ENCODE results near the gene FSTL4.
A peak's percentile ranks its signal among the peaks of the same experiment; 100 is the strongest.

The FSTL4 gene

GRCh38 chr5:133360693-133361472 is 251.5 kb downstream of the FSTL4 start:
- no peak for DNase-seq

- no peak for DNase-seq
These were observed 252.5 kb downstream of the FSTL4 start for GRCh38 chr5:133359861-133360260.

DNA sequence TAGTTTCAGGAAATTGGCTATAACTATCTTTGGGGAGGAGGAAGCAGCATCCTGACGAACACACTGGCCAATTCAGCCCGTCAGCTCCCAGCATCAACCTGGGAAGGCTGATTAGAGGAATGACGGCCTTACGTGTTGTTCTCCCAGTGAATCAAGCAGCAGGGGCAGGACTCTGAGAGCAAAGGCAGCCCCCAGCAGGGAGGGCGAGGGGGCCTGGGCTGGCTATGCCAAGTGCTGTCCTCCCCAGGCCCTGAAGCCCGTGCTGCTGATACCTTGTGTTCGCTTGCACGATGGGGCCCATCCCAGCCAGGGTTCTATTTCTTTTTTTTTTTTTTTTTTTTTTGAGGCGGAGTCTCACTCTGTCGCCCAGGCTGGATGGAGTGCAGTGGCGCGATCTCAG is 254.1 kb downstream of the FSTL4 start:
- DNase-seq, result no peak

DNA sequence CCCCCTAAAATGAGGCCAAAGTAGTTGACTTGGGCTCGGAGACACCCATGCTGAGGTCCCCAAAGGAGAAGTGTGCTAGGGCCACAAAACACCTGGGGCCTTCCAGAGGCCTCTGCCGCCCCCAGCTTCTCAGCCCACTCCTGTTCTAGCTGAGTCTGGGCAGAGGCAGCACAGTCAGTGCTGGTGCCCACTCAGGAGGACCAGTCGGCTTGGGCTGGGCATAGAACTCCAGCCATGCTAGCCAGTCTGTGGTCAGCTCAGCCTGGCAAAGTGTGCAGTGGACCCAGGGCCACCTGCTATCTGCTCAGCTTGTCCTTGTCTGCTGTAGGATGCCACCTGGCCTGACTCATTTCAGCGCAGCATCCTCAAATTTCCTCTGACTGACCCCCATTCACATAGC is 254.6 kb downstream of the FSTL4 start:
- no peak for DNase-seq

- DNase-seq, result no peak
These were observed 255.3 kb downstream of the FSTL4 start for GRCh38 chr5:133356984-133357421.

- no peak for DNase-seq
These were observed 255.9 kb downstream of the FSTL4 start for GRCh38 chr5:133356396-133356983.

DNA sequence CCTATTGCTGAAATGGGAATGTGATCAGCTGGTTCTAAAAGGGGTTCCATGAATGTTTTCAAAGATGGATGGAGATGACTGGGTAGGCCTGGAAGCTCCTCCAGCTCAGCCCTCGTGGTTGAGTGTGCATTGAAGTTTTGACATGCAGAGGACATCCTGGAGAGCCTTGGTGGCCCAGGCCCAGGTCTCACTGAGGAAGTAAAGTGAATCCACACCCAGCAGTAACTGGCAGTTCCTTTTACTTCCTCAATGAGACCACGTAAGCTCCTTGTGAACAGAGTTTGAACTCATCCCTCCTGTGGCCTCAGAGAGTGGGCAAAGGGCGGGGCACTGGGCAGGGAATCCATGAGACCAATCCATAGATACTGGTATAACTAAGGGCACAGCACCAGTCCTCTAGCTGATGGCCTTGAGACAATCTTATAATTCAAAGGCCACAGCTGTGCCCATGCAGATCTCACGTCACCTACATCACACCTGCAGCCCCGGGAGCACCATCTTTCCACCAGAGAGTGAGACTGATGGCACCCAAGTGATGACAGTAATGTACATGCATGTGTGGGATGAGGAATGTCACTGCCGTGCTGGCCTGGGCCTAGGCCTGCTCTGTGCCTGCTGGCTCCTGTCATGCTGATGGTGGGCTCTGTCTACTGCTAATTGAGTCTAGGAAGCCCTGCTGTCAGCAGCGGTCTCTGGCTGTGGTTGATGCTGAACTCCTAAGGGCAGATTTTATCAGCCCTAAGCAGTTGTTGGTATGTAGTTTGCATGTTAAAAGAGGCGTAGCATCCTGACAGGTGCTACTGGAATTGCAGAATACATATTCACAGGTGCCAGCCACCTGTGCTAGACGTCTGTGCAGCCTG is 257.8 kb downstream of the FSTL4 start:
- no peak for DNase-seq

DNA sequence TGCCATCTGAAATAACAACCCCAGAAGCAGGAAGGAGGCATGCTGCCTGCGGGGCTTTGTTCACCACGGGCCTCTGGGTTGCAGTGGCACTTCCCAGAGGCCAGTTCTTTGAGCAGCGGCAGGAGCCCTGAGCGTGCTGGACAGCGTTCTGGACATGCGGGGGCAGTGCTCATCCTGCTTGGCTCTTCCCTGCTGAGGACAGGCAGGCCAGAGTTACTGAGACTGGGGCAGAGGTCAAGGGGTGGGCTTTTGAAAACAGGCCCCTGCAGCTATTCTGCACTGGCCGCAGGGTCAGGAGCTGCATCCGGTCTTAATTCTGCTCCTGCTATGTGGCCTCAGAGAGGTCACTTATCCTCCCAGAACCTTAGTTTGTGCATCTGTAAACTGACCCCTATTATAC is 258.6 kb downstream of the FSTL4 start:
- no peak for DNase-seq

DNA sequence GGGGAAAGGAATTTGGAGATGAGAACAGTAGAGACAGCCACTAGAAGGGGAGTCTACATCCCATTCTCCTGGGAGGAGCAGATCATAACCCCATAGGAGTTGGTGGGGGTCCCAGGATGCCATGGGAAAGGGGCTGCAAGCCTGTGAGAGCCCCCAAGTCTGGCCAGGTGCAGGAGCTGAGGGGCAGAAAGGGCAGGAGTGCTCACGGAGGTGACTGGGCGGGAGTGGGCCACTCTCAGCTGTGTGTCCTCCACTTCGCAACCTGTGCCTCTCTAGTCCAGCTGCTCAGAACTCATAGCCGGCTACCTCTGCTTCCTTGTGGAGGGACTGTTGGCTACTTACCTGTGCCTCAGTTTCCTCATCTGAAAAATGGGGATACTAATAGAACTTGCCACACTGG is 263.9 kb downstream of the FSTL4 start:
- DNase-seq, result peak; percentile 4

DNA sequence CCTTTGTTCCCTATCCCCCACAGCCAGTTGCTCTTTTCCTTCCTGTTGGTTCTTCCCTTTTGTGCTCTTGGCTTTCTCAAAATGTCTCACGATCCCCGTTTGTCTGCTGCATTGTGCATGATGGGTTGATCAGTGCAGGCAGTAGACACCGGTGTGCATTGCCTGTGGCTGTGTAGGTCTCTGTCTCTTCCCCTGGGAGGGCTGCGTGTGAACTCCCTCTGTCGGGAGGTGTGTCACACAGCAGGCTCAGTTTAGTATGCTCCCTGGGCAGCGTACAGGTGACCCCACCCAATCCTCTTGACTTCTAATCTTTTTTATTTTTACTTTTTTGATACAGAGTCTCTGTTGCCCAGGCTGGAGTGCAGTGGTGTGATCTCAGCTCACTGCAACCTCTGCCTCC is 265.3 kb downstream of the FSTL4 start:
- no peak for DNase-seq

DNA sequence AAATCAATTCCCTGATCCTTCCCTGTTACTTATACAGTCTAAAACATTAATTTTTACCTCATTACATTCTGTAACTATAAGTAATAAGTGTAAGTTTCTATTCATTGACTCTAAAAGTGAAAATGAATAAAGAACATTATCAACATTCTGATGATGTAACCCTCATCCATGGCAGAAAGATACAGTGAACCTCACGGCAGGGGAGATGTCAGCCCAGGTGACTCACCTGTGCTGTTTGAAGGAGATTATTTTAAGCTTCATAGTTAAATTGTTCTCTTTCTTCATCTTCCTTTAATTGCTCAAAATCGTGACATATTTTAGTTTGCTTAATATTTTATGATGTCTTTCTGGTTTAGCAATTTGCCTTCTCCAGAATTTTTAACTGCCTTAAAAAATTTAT is 268.1 kb downstream of the FSTL4 start:
- no peak for DNase-seq

GRCh38 chr5:133343196-133343595 is 269.1 kb downstream of the FSTL4 start:
- DNase-seq, result peak; percentile 5

DNA sequence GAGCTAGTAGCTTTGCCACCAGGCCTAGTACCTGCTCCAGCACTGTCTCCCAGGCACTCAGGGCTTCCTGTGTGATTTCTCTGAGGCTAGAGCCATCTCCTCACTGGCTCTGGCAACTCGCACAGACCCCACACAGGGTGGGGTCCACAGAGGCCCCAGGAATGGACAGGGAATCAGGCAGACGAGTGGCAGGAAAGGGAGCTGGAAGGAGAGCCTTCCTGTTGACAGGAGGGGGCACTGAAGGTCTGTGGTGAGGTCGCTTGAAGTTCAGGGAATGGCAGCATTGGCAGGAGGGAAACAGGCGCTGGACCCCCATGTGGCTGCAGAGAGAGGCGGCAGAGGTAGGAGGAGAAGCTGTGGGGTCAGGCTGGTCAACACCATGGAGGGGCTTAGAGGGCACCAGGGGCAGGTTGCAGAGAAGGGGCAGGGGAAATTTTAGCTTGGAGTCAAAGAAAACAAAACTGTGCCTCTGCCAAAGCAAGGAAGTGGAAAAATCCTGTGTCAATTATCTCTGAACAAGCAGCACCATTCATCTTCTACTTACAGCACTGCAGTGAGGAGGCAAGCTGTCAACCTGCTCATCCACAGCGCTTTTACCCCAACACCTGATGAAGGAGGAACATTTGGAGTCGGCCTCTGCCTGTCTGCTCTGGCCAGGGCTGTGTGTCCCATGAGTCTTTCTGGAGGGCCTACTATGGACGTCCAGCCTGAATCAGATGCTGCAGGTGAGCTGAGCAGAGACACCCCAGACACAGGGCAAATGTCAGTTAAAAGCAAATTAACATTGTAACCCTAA is 270.2 kb downstream of the FSTL4 start:
- DNase-seq, result peak; percentile 13

DNA sequence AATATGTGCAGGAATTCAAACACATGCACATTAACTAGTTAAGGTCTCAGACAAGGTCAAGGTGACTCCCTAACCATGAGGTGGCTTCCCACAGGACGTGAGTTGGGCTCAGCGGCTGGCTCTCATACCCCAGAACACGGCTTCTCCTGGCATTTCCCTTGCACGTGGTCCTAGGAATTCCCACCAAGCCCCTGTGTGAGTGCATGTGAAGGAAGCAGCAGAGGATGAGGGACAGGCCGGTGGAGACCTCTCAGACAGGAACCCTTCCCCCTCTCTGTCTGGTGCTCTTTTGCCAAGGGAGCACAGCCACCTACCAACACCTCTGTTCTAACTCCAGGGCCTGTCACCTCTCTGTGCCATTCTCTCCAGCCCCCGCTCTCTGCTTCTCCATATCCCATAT is 271.0 kb downstream of the FSTL4 start:
- peak; percentile 11 for DNase-seq

GRCh38 chr5:133340822-133341221 is 271.5 kb downstream of the FSTL4 start:
- DNase-seq, result no peak

DNA sequence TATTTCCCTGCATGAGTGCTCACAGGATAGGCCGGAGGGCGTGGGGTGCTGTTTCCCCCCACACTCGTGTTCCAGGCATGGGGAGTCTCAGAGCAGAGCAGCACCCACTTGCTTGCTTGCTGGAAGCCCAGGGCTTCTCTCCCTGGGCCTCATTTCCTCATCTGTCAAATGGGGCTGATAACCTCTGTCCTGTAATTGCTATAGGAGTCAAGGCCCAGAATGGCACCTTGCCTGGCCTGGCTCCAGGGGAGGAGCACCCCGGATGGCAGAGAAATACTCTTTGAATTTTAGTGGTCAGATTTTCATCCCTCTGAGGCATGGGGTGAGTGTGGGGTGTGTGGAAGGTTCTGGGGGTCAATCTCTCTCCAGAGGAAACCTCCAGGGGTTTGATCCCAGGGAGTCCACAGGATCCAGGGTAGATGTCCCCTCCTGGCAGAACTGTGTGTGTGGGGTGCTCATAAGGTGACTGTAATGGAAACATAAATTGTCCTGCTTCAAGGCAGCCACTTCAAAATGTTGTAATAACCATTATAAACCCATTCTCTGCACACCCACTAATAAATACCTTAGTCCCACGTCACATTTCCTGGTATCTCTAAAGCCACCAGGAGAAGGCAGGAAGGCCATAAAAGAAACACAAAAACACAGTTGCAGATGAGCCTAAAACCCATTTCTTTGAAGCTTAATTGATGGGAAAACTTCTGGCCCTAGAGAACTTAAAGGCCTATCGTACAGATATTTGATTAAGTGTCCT is 272.2 kb downstream of the FSTL4 start:
- no peak for DNase-seq

- no peak for DNase-seq
These were observed 273.6 kb downstream of the FSTL4 start for GRCh38 chr5:133338504-133339355.

GRCh38 chr5:133337795-133338445 is 274.4 kb downstream of the FSTL4 start:
- no peak for DNase-seq

- no peak for DNase-seq
These were observed 275.4 kb downstream of the FSTL4 start for GRCh38 chr5:133336969-133337410.
